ENCODE measurements around the gene ABCC3. TPM values are rescaled to one million over a fixed set of nuclear protein-coding genes. Genes with fewer than 3 reads are reported as not detected.
A peak's percentile ranks its signal among the peaks of the same experiment; 100 is the strongest.

Gene ABCC3
- total and polyA plus RNA-seq, 9 of the 15 experiments (the other 6 are each of a cell fraction or from before 2014, with no cell fraction given), result 0.03 to 1.6 (median 0.42) TPM; not detected in 5

DNA sequence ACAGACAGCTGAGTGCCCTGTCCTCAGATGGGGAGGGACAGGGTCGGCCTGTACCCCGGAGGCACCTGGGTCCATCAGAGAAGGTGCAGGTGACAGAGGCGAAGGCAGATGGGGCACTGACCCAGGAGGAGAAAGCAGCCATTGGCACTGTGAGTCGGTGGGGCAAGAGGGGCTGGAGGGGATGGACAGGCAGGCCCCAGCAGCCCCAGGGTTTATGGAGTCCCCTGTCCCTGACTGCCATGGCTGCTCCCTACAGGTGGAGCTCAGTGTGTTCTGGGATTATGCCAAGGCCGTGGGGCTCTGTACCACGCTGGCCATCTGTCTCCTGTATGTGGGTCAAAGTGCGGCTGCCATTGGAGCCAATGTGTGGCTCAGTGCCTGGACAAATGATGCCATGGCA is 40.9 kb downstream of the ABCC3 start:
- Histone ChIP-seq H3K79me2 (ENCODE audit: control insufficient read depth, insufficient read depth, low read length) (no peaks in the 10 kb centered on the region), H4K20me1 (replicated peaks; ENCODE audit: control insufficient read depth, insufficient read depth, low read length) (no peaks in the 10 kb centered on the region), H3K9me3 (replicated peaks; ENCODE audit: control insufficient read depth, insufficient read depth, low read depth, low read length) (no peaks in the 10 kb centered on the region), H3K36me3 (ENCODE audit: control insufficient read depth, insufficient read depth, low read length) (no peaks in the 10 kb centered on the region), H3K4me1 (replicated peaks in 1 of 2; ENCODE audit: control insufficient read depth in 2 of 2, insufficient read depth in 2 of 2, low read length in 2 of 2) (peaks cover 0 to 16% of the 10 kb centered on the region in 2 experiments; a peak in 3 of 5 replicates), H2AFZ (ENCODE audit: low read depth, low read length) (no peak overlapping the region), H3K9me1 (ENCODE audit: control insufficient read depth, insufficient read depth, low read length) (no peaks in the 10 kb centered on the region), H3K27me3 (ENCODE audit: control insufficient read depth in 2 of 2, insufficient read depth in 2 of 2, low read length in 2 of 2) (peaks cover 5 to 59% of the 10 kb centered on the region in 2 experiments; a peak in 4 of 5 replicates), H3K4me3 (no peak overlapping the region), H3K9ac (ENCODE audit: insufficient read depth in 1 of 2, low read depth in 2 of 2, low read length in 2 of 2) (peak overlapping the region in 1 of 2 experiments; percentile 58; a peak in 1 of 4 replicates), H3K4me2 (ENCODE audit: insufficient read depth, low read length) (no peak overlapping the region), H3K27ac (ENCODE audit: extremely low read depth, low read depth, low read length) (no peak overlapping the region)
- 13% methylated on average over 7 of the region's 7 CpGs for WGBS (ENCODE audit: insufficient coverage, low coverage, missing lambda C conversion rate)
- ChIA-PET CTCF (ENCODE audit: low intra/inter-chr PET ratio) (no interaction called here), POLR2A (interaction anchor here (0.8 to 1.0 kb wide), 2 partner anchors 9 to 20 kb away, joined by 3 read pairs; no protein-coding TSS in a partner anchor)
- no peak for FAIRE-seq
- in situ Hi-C loops (cut with MboI), result loop anchor here (5.0 kb wide), 1 partner anchor 188 kb away; no protein-coding TSS in a partner anchor
- DNase-seq (ENCODE audit: extremely low read depth in 1 of 4, low spot score in 3 of 4), result no peak
- ATAC-seq, result no peak
- no TSS peak for BruUV-seq (replicated peaks)
- intact Hi-C loops (cut with micrococcal nuclease), result no loop called here
- no peak for TF ChIP-seq ZZZ3 (IDR thresholded peaks at IDR 0.05)
- TF ChIP-seq PHB2 (IDR thresholded peaks at IDR 0.05; ENCODE audit: low read depth), result no peak
- no peak for TF ChIP-seq GTF2A2 (tag; IDR thresholded peaks at IDR 0.05)
- TF ChIP-seq ZNF239 (CRISPR knock-in tag; IDR thresholded peaks at IDR 0.05), result no peak
- no peak for TF ChIP-seq ILF3 (IDR thresholded peaks at IDR 0.05; ENCODE audit: borderline replicate concordance)
